Endothelial cell of umbilical vein (primary cell): Measurements from ENCODE around the gene NDUFB10. TPM values are rescaled to one million over a fixed set of nuclear protein-coding genes. Genes with fewer than 3 reads are reported as not detected.

Experiments
- BruUV-seq: library from RNA; stranded (reverse); fragments of 400-500 nt; replicated peaks from 2 replicates; lab custom pipeline; 2021; lab: Mats Ljungman, UMichigan
- CTCF ChIA-PET: fragments of 300-600, 350-600 bp; sonication (Branson Sonifier 250); formaldehyde crosslinking; loops from one replicate; lab custom pipeline; 2021; ENCODE audit warnings: antibody characterized with exemption, inconsistent platforms; lab: Charles Lee
- POLR2A ChIA-PET: fragments of 300-600, 350-600 bp; sonication (Branson Sonifier 250); formaldehyde crosslinking; loops from one replicate; lab custom pipeline; 2021; ENCODE audit warnings: antibody characterized with exemption, inconsistent platforms; lab: Charles Lee
- DNase-seq: peaks from one replicate; pipeline ENCODE4 v3.0.0-alpha.2; 2011; ENCODE audit warnings: low read depth, low spot score
- FAIRE-seq: peaks from 2 replicates; lab custom pipeline; 2011; peaks lifted over from hg19 to GRCh38; lab: Jason Lieb, UNC
- H2AFZ ChIP-seq: 2 replicates; pipeline ENCODE4 v1.6.0; 2012; ENCODE audit warnings: low read depth, low read length, control low read depth, inconsistent platforms
- H3K27ac ChIP-seq: 2 replicates; pipeline ENCODE4 v1.5.1; 2011; ENCODE audit warnings: low read depth, mild to moderate bottlenecking, control low read depth, low read length, moderate library complexity; ENCODE audit not compliant: insufficient read depth
- H3K27me3 ChIP-seq, 2 experiments: 2 replicates each; pipeline versions ENCODE4 v1.6.0 to v1.6.1; 2011; ENCODE audit warnings: low read length in 2 of 2, mixed read lengths in 1 of 2; ENCODE audit not compliant: control insufficient read depth in 2 of 2, insufficient read depth in 2 of 2
- H3K36me3 ChIP-seq, 2 experiments: 2 replicates in 1 of 2; 3 replicates in 1 of 2; pipeline ENCODE4 v1.5.1; 2011; ENCODE audit warnings: low read length in 2 of 2, mild to moderate bottlenecking in 1 of 2, moderate library complexity in 1 of 2; ENCODE audit not compliant: control insufficient read depth in 2 of 2, insufficient read depth in 2 of 2; ENCODE audit errors: extremely low read depth in 1 of 2
- H3K4me1 ChIP-seq: 3 replicates; pipeline ENCODE4 v1.5.1; 2011; ENCODE audit warnings: mild to moderate bottlenecking, low read length; ENCODE audit not compliant: control insufficient read depth, insufficient read depth; ENCODE audit errors: extremely low read depth
- H3K4me2 ChIP-seq: 2 replicates; pipeline ENCODE4 v1.6.1; 2011; ENCODE audit warnings: low read length, control low read depth, mixed read lengths; ENCODE audit not compliant: insufficient read depth
- H3K4me3 ChIP-seq, 3 experiments: fragments of 200-600 bp in 1 of 3; sonication (generic), shearing (Covaris generic) in 1 of 3; replicated peaks in 1 of 3; 2 replicates each; pipeline ENCODE4 v1.5.1; 2011 to 2016; ENCODE audit warnings: control low read depth in 3 of 3, low read length in 3 of 3, mild to moderate bottlenecking in 2 of 3, inconsistent platforms in 1 of 3, low read depth in 1 of 3, moderate library complexity in 1 of 3; ENCODE audit not compliant: insufficient read depth in 1 of 3
- H3K79me2 ChIP-seq: 2 replicates; pipeline ENCODE4 v1.6.0; 2012; ENCODE audit warnings: low read length, inconsistent platforms; ENCODE audit not compliant: control insufficient read depth, insufficient read depth
- H3K9ac ChIP-seq: replicated peaks from 2 replicates; pipeline ENCODE3; 2011; ENCODE audit warnings: low read length, control low read depth; ENCODE audit not compliant: insufficient read depth; ENCODE audit errors: extremely low read depth
- H3K9me1 ChIP-seq: replicated peaks from 3 replicates; pipeline ENCODE4 v1.6.0; 2011; ENCODE audit warnings: mild to moderate bottlenecking, low read length; ENCODE audit not compliant: control insufficient read depth, insufficient read depth; ENCODE audit errors: extremely low read depth
- H3K9me3 ChIP-seq: replicated peaks from 2 replicates; pipeline ENCODE4 v1.5.1; 2012; ENCODE audit warnings: low read length, inconsistent platforms; ENCODE audit not compliant: control insufficient read depth, insufficient read depth
- H4K20me1 ChIP-seq: replicated peaks from 2 replicates; pipeline ENCODE3; 2011; ENCODE audit warnings: mild to moderate bottlenecking, low read length; ENCODE audit not compliant: control insufficient read depth, insufficient read depth; ENCODE audit errors: extremely low read depth
- CTCF ChIP-seq, 2 donors: IDR thresholded peaks; 1 replicate in 1 of 2; 2 replicates in 1 of 2; pipeline ENCODE4 v1.5.1; 2011; ENCODE audit warnings: low read length in 2 of 2, mild to moderate bottlenecking in 2 of 2, moderate library complexity in 2 of 2, control low read depth in 1 of 2, inconsistent platforms in 1 of 2, low read depth in 1 of 2; ENCODE audit not compliant: insufficient read depth in 1 of 2; ENCODE audit errors: extremely low read depth in 1 of 2
- EZH2 ChIP-seq: IDR thresholded peaks from 2 replicates; pipeline ENCODE4 v1.6.1; 2012; ENCODE audit warnings: borderline replicate concordance, low read depth, mild to moderate bottlenecking, moderate library complexity, low read length, inconsistent platforms; ENCODE audit not compliant: severe bottlenecking
- FOS ChIP-seq: IDR thresholded peaks from 2 replicates; pipeline ENCODE4 v1.6.1; 2011; ENCODE audit warnings: mild to moderate bottlenecking, low read length, moderate library complexity, borderline replicate concordance; ENCODE audit not compliant: insufficient read depth
- GATA2 ChIP-seq: IDR thresholded peaks from 2 replicates; pipeline ENCODE4 v1.7.0; 2011; ENCODE audit warnings: low read depth, mild to moderate bottlenecking, moderate library complexity, mixed read lengths, low read length; ENCODE audit not compliant: insufficient read length, insufficient read depth
- JUN ChIP-seq: IDR thresholded peaks from 2 replicates; pipeline ENCODE4 v1.6.1; 2011; ENCODE audit warnings: borderline replicate concordance, low read depth; ENCODE audit not compliant: insufficient read length, insufficient read depth
- MAX ChIP-seq: IDR thresholded peaks from 2 replicates; pipeline ENCODE4 v1.6.1; 2011; ENCODE audit not compliant: insufficient read depth, insufficient read length
- MYC ChIP-seq: IDR thresholded peaks from one replicate; pipeline ENCODE4 v1.6.1; 2011; ENCODE audit warnings: mild to moderate bottlenecking, low read depth, low read length
- POLR2A ChIP-seq: IDR thresholded peaks from 2 replicates; pipeline ENCODE4 v1.6.1; 2012; ENCODE audit warnings: low read depth, mild to moderate bottlenecking, control low read depth, low read length
- POLR2AphosphoS5 ChIP-seq: IDR thresholded peaks from 2 replicates; pipeline ENCODE4 v1.6.1; 2012; ENCODE audit warnings: low read depth, mild to moderate bottlenecking, control low read depth, low read length, moderate library complexity; ENCODE audit not compliant: insufficient read depth
- dilution Hi-C: fragments of 300-500 bp; cut with MboI; formaldehyde crosslinking; loops from one replicate; pipeline ENCODE4 v1.15.0; 2019; ENCODE audit warnings: low sequenced_read_pairs; ENCODE audit not compliant: extremely low pct_ligation_motif_present
- intact Hi-C: fragments of 100-400 bp; cut with micrococcal nuclease; formaldehyde crosslinking; loops from one replicate; pipeline ENCODE4 v1.10.0; 2022
- polyA plus RNA-seq, 4 experiments: library from polyadenylated mRNA; depleted of rRNA in 3 of 4; stranded (reverse) in 3 of 4; unstranded in 1 of 4; fragments of >200 nt; gene quantifications; 2 replicates each; pipeline versions ENCODE4 v1.2.1 to v1.2.3, GENCODE V29; 2011 to 2012; ENCODE audit warnings: missing spikeins in 1 of 4
- total RNA-seq: library from RNA; stranded (reverse); gene quantifications from 2 replicates; pipeline ENCODE4 v1.2.3, GENCODE V29; 2021

Gene NDUFB10
- total and polyA plus RNA-seq, 2 donors (not counting 3 experiments of a cell fraction or from before 2014, with no cell fraction given): 124 to 167 TPM

- H3K9me3 ChIP-seq: no peaks in the 10 kb centered on the region
- no peak overlapping the region for H3K4me3 ChIP-seq
- ChIA-PET CTCF (no interaction called here), POLR2A (no interaction called here)
- H3K79me2 ChIP-seq: no peaks in the 10 kb centered on the region
- no peak for FAIRE-seq
- intact Hi-C loops: no loop called here
- H3K36me3 ChIP-seq: no peaks in the 10 kb centered on the region
- no peak overlapping the region for H3K4me2 ChIP-seq
- H2AFZ ChIP-seq: no peak overlapping the region
- no TSS peak for BruUV-seq
- TF ChIP-seq JUN: no peak
- no peak for DNase-seq
- no peaks in the 10 kb centered on the region for H3K9me1 ChIP-seq
- H3K4me1 ChIP-seq: no peaks in the 10 kb centered on the region
- H3K27ac ChIP-seq: no peak overlapping the region
- H3K9ac ChIP-seq: no peak overlapping the region
- peaks cover 11% of the 10 kb centered on the region in 2 experiments for H3K27me3 ChIP-seq
- no peaks in the 10 kb centered on the region for H4K20me1 ChIP-seq
- dilution Hi-C loops: no loop called here
Observed at GRCh38 chr16:1912215-1912543, 47.2 kb upstream of the NDUFB10 start.

DNA sequence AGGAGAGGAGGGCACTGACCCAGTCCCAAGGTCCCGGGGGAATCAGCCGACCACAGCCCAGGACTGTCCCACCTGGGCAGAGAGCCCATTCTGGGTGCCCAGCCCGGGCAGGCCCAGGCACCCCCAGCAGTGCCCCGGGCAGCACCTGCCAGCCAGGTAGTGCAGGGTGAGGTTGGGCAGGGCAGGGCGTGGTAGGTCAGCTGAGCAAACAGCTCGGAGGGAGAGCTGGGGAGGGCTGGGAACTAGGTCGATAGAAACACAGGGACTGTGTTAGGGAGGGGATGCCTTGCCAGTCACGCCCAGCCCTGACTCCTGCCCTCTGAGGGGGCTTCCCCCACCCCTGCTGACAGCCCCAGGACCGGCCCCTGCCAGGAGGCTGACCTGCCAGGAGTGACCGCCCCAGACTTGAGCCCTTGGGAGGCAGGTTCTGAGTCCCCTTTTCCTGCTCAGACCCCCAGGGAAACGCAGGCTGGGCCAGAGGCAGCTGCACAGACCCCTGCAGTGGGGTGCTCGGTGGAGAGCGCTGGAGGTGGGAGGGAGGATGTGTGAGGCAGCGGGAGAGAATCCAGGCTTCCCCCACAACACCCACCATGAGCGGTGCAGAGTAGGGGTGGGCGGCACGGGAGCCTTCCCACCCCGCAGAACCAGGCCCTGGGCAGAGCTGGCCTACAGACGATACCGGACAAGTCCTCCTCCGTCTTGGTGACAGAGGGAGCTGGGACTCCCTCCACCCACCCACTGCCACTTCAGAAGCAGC is 45.8 kb upstream of the NDUFB10 start:
- no peak for TF ChIP-seq CTCF (IDR thresholded peaks at IDR 0.05; ENCODE audit: extremely low read depth in 1 of 2, insufficient read depth in 1 of 2, low read depth in 1 of 2, low read length in 2 of 2)
- TF ChIP-seq JUN: no peak
- TF ChIP-seq EZH2: no peak
- TF ChIP-seq POLR2A: no peak
- TF ChIP-seq POLR2AphosphoS5: no peak
- no peak for TF ChIP-seq GATA2
- no peak for TF ChIP-seq MYC
- TF ChIP-seq FOS: no peak
- TF ChIP-seq MAX: no peak
- Histone ChIP-seq H3K27ac (no peak overlapping the region), H3K9ac (no peak overlapping the region), H2AFZ (no peak overlapping the region), H3K4me2 (no peak overlapping the region), H3K9me3 (no peaks in the 10 kb centered on the region), H3K27me3 (peaks cover 15 to 17% of the 10 kb centered on the region in 2 experiments), H4K20me1 (no peaks in the 10 kb centered on the region), H3K4me3 (no peak overlapping the region), H3K36me3 (no peaks in the 10 kb centered on the region), H3K4me1 (no peaks in the 10 kb centered on the region), H3K9me1 (no peaks in the 10 kb centered on the region), H3K79me2 (no peaks in the 10 kb centered on the region)
- no peak for FAIRE-seq
- BruUV-seq: no TSS peak
- DNase-seq: no peak
- CTCF ChIA-PET: interaction anchor here (0.7 to 1.9 kb wide), 4 partner anchors 10 to 37 kb away, joined by 3 to 7 read pairs (median 3); no protein-coding TSS in a partner anchor
- intact Hi-C loops (no loop called here), dilution Hi-C loops (no loop called here)
- POLR2A ChIA-PET: no interaction called here
